ENCODE data around the gene ZFYVE27.

DNA sequence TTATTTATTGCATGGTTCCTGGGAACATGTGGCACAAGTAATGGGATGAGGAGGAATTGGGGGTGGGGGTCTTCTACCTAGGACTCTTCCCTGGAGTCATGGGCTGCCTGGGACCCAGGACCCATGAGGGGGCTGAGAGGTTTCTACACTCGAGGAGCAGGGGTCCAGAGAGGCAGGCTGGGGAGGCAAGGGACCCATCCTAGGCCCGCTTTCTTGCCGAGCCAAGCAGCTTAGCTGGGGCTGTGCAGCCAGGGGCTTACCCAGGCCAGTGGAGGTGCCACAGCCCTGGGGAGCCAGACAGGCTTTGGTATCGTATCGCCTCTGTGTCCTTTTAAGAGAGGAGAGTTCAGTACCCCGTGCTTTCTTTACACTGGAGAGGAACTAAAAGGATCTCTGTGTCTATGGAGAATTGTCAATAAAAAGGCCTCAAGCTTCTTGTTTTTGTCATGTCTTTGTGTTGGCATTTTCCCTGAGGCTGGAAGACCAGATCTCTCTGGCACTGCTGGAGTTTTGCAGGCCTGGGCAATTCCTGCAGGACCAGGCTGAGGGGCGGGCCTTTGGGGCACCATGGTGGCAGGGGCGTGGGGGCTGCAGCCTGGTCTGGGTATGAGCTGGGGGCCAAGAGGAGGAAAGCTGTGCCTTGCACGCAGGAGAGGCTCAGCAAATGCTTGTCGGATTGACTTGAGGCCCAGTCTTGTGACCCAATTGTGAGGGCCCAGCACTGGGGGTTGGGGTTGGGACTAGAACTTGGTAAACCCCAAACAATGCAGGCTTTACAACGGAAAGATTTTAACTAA is 23.7 kb downstream of the ZFYVE27 start:
- TF ChIP-seq, protein P1, sequence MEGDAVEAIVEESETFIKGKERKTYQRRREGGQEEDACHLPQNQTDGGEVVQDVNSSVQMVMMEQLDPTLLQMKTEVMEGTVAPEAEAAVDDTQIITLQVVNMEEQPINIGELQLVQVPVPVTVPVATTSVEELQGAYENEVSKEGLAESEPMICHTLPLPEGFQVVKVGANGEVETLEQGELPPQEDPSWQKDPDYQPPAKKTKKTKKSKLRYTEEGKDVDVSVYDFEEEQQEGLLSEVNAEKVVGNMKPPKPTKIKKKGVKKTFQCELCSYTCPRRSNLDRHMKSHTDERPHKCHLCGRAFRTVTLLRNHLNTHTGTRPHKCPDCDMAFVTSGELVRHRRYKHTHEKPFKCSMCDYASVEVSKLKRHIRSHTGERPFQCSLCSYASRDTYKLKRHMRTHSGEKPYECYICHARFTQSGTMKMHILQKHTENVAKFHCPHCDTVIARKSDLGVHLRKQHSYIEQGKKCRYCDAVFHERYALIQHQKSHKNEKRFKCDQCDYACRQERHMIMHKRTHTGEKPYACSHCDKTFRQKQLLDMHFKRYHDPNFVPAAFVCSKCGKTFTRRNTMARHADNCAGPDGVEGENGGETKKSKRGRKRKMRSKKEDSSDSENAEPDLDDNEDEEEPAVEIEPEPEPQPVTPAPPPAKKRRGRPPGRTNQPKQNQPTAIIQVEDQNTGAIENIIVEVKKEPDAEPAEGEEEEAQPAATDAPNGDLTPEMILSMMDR (IDR thresholded peaks at IDR 0.05) = no peak
- TF ChIP-seq POLR2A (IDR thresholded peaks at IDR 0.05) = no peak

Data from esophagus squamous epithelium (tissue), 4 donors.